Liver (tissue), 9 donors: ENCODE measurements around the gene RFC4. TPM values are rescaled to one million over a fixed set of nuclear protein-coding genes. Genes with fewer than 3 reads are reported as not detected.
A peak's percentile ranks its signal among the peaks of the same experiment; 100 is the strongest.

Experiments used
- DNase-seq: peaks from one replicate; pipeline ENCODE4 v3.0.0-alpha.2; 2017; ENCODE audit warnings: low spot score
- H3K27ac ChIP-seq, 2 donors: one replicate each; pipeline ENCODE4 v1.7.0; 2013; ENCODE audit warnings: inconsistent platforms in 2 of 2, low read length in 2 of 2, control low read depth in 1 of 2, low read depth in 1 of 2, mild to moderate bottlenecking in 1 of 2
- H3K27me3 ChIP-seq, 4 donors: one replicate each; pipeline versions ENCODE4 v1.6.1 to v1.7.0; 2013; ENCODE audit warnings: low read length in 3 of 4, inconsistent platforms in 1 of 4, mild to moderate bottlenecking in 1 of 4, moderate library complexity in 1 of 4; ENCODE audit not compliant: control insufficient read depth in 4 of 4, insufficient read depth in 4 of 4
- H3K36me3 ChIP-seq, 4 donors: one replicate each; pipeline versions ENCODE4 v1.6.1 to v1.7.0; 2013; ENCODE audit warnings: low read length in 3 of 4, mild to moderate bottlenecking in 3 of 4, low read depth in 1 of 4, moderate library complexity in 1 of 4; ENCODE audit not compliant: control insufficient read depth in 4 of 4, insufficient read depth in 3 of 4
- H3K4me1 ChIP-seq, 4 donors: one replicate each; pipeline versions ENCODE4 v1.6.1 to v1.7.0; 2013; ENCODE audit warnings: low read length in 3 of 4, mild to moderate bottlenecking in 3 of 4, moderate library complexity in 1 of 4; ENCODE audit not compliant: control insufficient read depth in 4 of 4, insufficient read depth in 4 of 4
- H3K4me3 ChIP-seq, 3 donors: one replicate each; pipeline versions ENCODE4 v1.6.1 to v1.7.0; 2013; ENCODE audit warnings: low read length in 3 of 3, control low read depth in 1 of 3, low read depth in 1 of 3, mild to moderate bottlenecking in 1 of 3
- H3K9ac ChIP-seq, 2 donors: one replicate each; pipeline ENCODE4 v1.7.0; 2013; ENCODE audit warnings: low read length in 2 of 2, mild to moderate bottlenecking in 2 of 2, moderate library complexity in 2 of 2, control low read depth in 1 of 2, low read depth in 1 of 2
- H3K9me3 ChIP-seq, 4 donors: one replicate each; pipeline versions ENCODE4 v1.6.1 to v1.7.0; 2013; ENCODE audit warnings: low read length in 3 of 4; ENCODE audit not compliant: control insufficient read depth in 4 of 4
- EGR1 ChIP-seq, 2 donors: IDR thresholded peaks; 2 replicates each; pipeline ENCODE4 v1.6.1; 2016 to 2018; ENCODE audit warnings: antibody characterized with exemption in 2 of 2, low read depth in 2 of 2
- FOXA1 ChIP-seq: IDR thresholded peaks from 2 replicates; pipeline ENCODE4 v1.6.1; 2016; ENCODE audit warnings: antibody characterized with exemption
- FOXA2 ChIP-seq: IDR thresholded peaks from 2 replicates; pipeline ENCODE4 v1.6.1; 2016; ENCODE audit warnings: antibody characterized with exemption
- GABPA ChIP-seq, 2 donors: IDR thresholded peaks in 1 of 2; conservative IDR thresholded peaks in 1 of 2; 2 replicates each; pipeline ENCODE4 v1.6.1; 2016; ENCODE audit warnings: antibody characterized with exemption in 2 of 2, mild to moderate bottlenecking in 1 of 2, moderate library complexity in 1 of 2
- HNF4A ChIP-seq, 2 donors: conservative IDR thresholded peaks; 2 replicates each; pipeline ENCODE4 v1.6.1; 2016; ENCODE audit warnings: antibody characterized with exemption in 2 of 2, mild to moderate bottlenecking in 2 of 2
- HNF4G ChIP-seq: IDR thresholded peaks from 2 replicates; pipeline ENCODE4 v1.6.1; 2016; ENCODE audit warnings: antibody characterized with exemption
- JUND ChIP-seq, 2 donors: IDR thresholded peaks; 2 replicates each; pipeline ENCODE4 v1.6.1; 2016; ENCODE audit warnings: antibody characterized with exemption in 2 of 2
- NR2F2 ChIP-seq: IDR thresholded peaks from 2 replicates; pipeline ENCODE4 v1.6.1; 2016; ENCODE audit warnings: antibody characterized with exemption
- SP1 ChIP-seq: IDR thresholded peaks from 2 replicates; pipeline ENCODE4 v1.6.1; 2018; ENCODE audit warnings: antibody characterized with exemption, mild to moderate bottlenecking
- TAF1 ChIP-seq: conservative IDR thresholded peaks from 2 replicates; pipeline ENCODE4 v1.6.1; 2016; ENCODE audit warnings: antibody characterized with exemption, mild to moderate bottlenecking
- WGBS: extraction: QIAGEN DNeasy Blood & Tissue Kit; methylation state at CpG from one replicate; pipeline ENCODE4 v1.1.7; 2013; 5-methylcytosine and 5-hydroxymethylcytosine counted together
- polyA plus RNA-seq, 2 donors: library from polyadenylated mRNA; stranded (reverse) in 1 of 2; unstranded in 1 of 2; fragments of 200-250 nt in 1 of 2; fragments of >200 nt in 1 of 2; fragmentation: Nextera tagmentation in 1 of 2; extraction: Ambion mirVana in 1 of 2; gene quantifications; one replicate each; pipeline versions ENCODE4 v1.2.1 to v1.2.3, GENCODE V29; 2013 to 2015
- total RNA-seq, 2 donors: library from RNA; depleted of rRNA; stranded (reverse); fragments of >200 nt; gene quantifications; one replicate each; pipeline ENCODE4 v1.2.3, GENCODE V29; 2014
- TF ChIP-seq, protein P1 (sequence below): IDR thresholded peaks from 2 replicates; pipeline ENCODE4 v1.6.1; 2016; ENCODE audit warnings: antibody characterized with exemption
- TF ChIP-seq, protein P2 (sequence below): IDR thresholded peaks from 2 replicates; pipeline ENCODE4 v1.6.1; 2016; ENCODE audit warnings: antibody characterized with exemption, mild to moderate bottlenecking
- donor health status: healthy.
- donor health status: healthy.
- donor health status: healthy.
- donor health status: healthy.
- donor health status: healthy.

RFC4 gene
- total and polyA plus RNA-seq, 4 donors = 4.6 to 27.3 (median 6.3) TPM

DNA sequence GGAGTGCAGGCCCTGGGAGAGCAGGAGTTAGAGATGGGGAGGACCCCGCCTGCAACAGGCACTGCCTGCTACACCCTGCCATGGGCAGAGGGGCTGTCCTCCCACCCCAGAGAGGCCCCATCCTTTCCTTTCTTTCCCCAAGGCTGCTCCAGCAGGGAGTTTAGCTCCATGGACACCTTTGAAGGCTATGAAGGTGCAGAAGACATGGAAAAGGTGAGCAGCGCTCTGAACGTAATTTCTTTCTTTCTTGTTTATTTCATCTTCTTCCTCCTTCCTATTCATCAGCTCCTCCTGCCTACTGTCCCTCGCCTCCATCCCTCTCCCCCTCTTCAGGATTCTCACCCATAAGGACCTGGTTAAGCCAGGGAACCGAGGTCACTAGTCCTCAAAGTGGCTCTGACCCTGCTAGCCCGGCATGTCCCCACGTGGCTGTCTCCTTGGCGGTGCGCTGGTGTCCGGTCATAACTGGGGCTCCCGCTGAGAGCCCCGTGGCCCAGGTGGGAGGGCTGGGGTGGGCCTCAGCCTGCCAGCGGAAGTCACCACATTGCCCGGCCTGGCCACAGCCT is 20.2 kb upstream of the RFC4 start (continued):
- TF ChIP-seq SP1 (no peak), EGR1 (IDR thresholded peaks at IDR 0.05; ENCODE audit: low read depth in 2 of 2) (no peak), JUND (IDR thresholded peaks at IDR 0.05) (no peak), NR2F2 (no peak), TAF1 (no peak)

DNA sequence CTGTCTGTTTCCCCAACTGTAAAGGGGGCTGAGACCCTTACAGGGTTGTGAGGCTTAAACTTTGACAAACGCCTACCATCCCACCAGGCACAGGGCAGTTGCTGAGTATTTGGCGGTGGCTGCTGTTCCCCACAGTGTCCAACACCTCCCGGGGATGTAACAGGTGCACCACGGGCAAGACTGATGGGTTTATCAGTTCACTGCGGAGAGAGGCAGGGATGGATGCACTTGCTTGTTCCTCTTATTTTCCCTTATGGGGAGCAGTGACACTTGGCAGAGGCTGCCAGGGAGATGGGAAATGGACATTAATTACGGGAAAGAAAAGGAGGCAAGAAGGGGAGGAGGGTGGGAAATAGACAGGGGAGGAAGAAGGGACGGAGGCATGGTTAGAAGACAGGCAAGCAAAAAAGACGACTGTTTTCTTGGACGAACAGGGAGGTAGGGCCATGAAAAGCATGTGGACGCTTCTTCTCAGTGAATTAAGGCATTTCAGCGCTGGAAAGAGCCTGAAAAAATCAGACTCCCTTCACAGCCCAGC is 19.7 kb upstream of the RFC4 start:
- Histone ChIP-seq H3K9me3 (no peaks in the 10 kb centered on the region), H3K4me3 (no peak overlapping the region), H3K36me3 (no peaks in the 10 kb centered on the region), H3K9ac (no peak overlapping the region), H3K27ac (no peak overlapping the region), H3K27me3 (peaks cover 0 to 3% (median 1%) of the 10 kb centered on the region in 4 donors), H3K4me1 (peaks cover 0 to 10% (median 8%) of the 10 kb centered on the region in 4 donors)
- DNase-seq = peak; percentile 41
- 52% methylated on average over 11 of the region's 11 CpGs for WGBS
- TF ChIP-seq FOXA1 (no peak), HNF4G (no peak), HNF4A (conservative IDR thresholded peaks at IDR 0.05) (no peak), TAF1 (no peak), EGR1 (IDR thresholded peaks at IDR 0.05; ENCODE audit: low read depth in 2 of 2) (no peak)
- TF ChIP-seq, protein P1, sequence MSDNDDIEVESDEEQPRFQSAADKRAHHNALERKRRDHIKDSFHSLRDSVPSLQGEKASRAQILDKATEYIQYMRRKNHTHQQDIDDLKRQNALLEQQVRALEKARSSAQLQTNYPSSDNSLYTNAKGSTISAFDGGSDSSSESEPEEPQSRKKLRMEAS = no peak

DNA sequence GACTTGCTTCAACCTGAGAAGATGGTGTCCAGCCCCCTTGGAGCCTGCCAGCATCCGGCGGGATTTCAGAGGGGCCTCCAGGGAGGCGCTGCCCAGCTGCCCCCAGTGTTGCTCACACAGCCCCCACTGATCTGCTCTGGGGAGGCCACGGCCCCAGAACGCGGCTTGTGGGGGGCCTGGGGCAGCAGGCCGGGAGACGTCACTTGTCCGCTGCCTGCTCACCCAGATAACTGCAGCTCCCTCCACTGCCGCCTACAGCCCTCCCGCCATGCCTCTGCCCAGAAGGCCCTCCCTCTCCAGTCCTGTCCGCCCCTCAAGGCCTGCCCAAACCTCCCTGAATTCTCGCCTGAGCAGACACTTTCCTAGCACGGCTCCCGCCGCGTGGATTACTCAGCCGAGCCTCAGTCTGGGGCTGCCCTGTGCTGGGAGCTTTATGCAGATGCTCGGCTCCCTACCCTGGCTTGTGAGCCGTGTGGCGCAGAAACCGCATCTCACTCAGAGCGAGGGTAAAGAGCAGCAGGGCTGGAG is 19.1 kb upstream of the RFC4 start:
- peak; percentile 69 for DNase-seq
- Histone ChIP-seq H3K36me3 (no peaks in the 10 kb centered on the region), H3K9me3 (no peaks in the 10 kb centered on the region), H3K9ac (no peak overlapping the region), H3K27me3 (peaks cover 0 to 3% (median 1%) of the 10 kb centered on the region in 4 donors), H3K27ac (no peak overlapping the region), H3K4me1 (peaks cover 0 to 10% (median 8%) of the 10 kb centered on the region in 4 donors), H3K4me3 (no peak overlapping the region)
- TF ChIP-seq FOXA2 = no peak
- TF ChIP-seq, protein P1 = no peak
- no peak for TF ChIP-seq NR2F2
- TF ChIP-seq, protein P2, sequence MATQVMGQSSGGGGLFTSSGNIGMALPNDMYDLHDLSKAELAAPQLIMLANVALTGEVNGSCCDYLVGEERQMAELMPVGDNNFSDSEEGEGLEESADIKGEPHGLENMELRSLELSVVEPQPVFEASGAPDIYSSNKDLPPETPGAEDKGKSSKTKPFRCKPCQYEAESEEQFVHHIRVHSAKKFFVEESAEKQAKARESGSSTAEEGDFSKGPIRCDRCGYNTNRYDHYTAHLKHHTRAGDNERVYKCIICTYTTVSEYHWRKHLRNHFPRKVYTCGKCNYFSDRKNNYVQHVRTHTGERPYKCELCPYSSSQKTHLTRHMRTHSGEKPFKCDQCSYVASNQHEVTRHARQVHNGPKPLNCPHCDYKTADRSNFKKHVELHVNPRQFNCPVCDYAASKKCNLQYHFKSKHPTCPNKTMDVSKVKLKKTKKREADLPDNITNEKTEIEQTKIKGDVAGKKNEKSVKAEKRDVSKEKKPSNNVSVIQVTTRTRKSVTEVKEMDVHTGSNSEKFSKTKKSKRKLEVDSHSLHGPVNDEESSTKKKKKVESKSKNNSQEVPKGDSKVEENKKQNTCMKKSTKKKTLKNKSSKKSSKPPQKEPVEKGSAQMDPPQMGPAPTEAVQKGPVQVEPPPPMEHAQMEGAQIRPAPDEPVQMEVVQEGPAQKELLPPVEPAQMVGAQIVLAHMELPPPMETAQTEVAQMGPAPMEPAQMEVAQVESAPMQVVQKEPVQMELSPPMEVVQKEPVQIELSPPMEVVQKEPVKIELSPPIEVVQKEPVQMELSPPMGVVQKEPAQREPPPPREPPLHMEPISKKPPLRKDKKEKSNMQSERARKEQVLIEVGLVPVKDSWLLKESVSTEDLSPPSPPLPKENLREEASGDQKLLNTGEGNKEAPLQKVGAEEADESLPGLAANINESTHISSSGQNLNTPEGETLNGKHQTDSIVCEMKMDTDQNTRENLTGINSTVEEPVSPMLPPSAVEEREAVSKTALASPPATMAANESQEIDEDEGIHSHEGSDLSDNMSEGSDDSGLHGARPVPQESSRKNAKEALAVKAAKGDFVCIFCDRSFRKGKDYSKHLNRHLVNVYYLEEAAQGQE = no peak
- no peak for TF ChIP-seq GABPA (IDR thresholded peaks at IDR 0.05 in 1 of 2, conservative IDR thresholded peaks at IDR 0.05 in 1 of 2)
- WGBS = 30% methylated on average over 23 of the region's 23 CpGs
